K562 (cell line): ENCODE measurements around the gene FGF14. TPM values are rescaled to one million over a fixed set of nuclear protein-coding genes. Genes with fewer than 3 reads are reported as not detected.

Experiments used
- ATAC-seq: fragments of 200-7000 bp; cut with Tn5 transposase; 3 replicates; pipeline ENCODE4 v1.9.1; 2020; ENCODE audit warnings: moderate library complexity
- BruUV-seq: library from RNA; stranded (reverse); fragments of 400-500 nt; replicated peaks from 2 replicates; lab custom pipeline; 2021; lab: Mats Ljungman, UMichigan
- CTCF ChIA-PET: fragments of 300-600 bp; formaldehyde crosslinking; extraction: SDS; loops from one replicate; lab custom pipeline; 2021; ENCODE audit warnings: low intra/inter-chr PET ratio; lab: Yijun Ruan, JAX
- POLR2A ChIA-PET: fragments of 300-600, 350-650 bp; sonication (Branson Sonifier 250); formaldehyde crosslinking; extraction: SDS; loops from one replicate; lab custom pipeline; 2021; ENCODE audit warnings: antibody characterized with exemption, inconsistent platforms; lab: Yijun Ruan, JAX
- DNase-seq, 4 experiments: peaks; one replicate each; pipeline versions ENCODE4 v3.0.0 to v3.0.0-alpha.2; 2011 to 2018; ENCODE audit warnings: low spot score in 3 of 4, mixed read lengths in 3 of 4; ENCODE audit errors: extremely low read depth in 1 of 4
- FAIRE-seq: peaks from 2 replicates; lab custom pipeline; 2011; peaks lifted over from hg19 to GRCh38; lab: Jason Lieb, UNC
- H2AFZ ChIP-seq: 2 replicates; pipeline ENCODE4 v1.6.0; 2011; ENCODE audit warnings: low read depth, low read length, control low read depth, inconsistent platforms
- H3K27ac ChIP-seq: fragments of 200-600 bp; 3 replicates; pipeline ENCODE4 v1.8.0; 2011; ENCODE audit warnings: low read depth, mild to moderate bottlenecking, control low read depth, inconsistent platforms, low read length, moderate library complexity, mixed read lengths; ENCODE audit errors: extremely low read depth
- H3K27me3 ChIP-seq, 2 experiments: fragments of 300-600 bp in 1 of 2; 2 replicates in 1 of 2; 3 replicates in 1 of 2; pipeline versions ENCODE4 v1.6.0 to v1.8.0; 2011; ENCODE audit warnings: inconsistent platforms in 2 of 2, low read length in 2 of 2, mild to moderate bottlenecking in 1 of 2, mixed read lengths in 1 of 2, moderate library complexity in 1 of 2; ENCODE audit not compliant: control insufficient read depth in 2 of 2, insufficient read depth in 2 of 2
- H3K36me3 ChIP-seq: fragments of 300-600 bp; 3 replicates; pipeline ENCODE4 v1.8.0; 2011; ENCODE audit warnings: mild to moderate bottlenecking, low read length, inconsistent platforms; ENCODE audit not compliant: control insufficient read depth, insufficient read depth
- H3K4me1 ChIP-seq, 2 experiments: fragments of 200-600 bp in 1 of 2; replicated peaks in 1 of 2; 2 replicates in 1 of 2; 3 replicates in 1 of 2; pipeline versions ENCODE4 v1.5.1 to v1.8.0; 2011; ENCODE audit warnings: inconsistent platforms in 2 of 2, low read length in 2 of 2, mild to moderate bottlenecking in 1 of 2, mixed read lengths in 1 of 2, moderate library complexity in 1 of 2; ENCODE audit not compliant: control insufficient read depth in 2 of 2, insufficient read depth in 2 of 2
- H3K4me2 ChIP-seq: 2 replicates; pipeline ENCODE4 v1.6.1; 2011; ENCODE audit warnings: low read length, control low read depth, inconsistent platforms, mixed read lengths; ENCODE audit not compliant: insufficient read depth
- H3K4me3 ChIP-seq: fragments of 200-600 bp; sonication (generic), shearing (Covaris generic); 2 replicates; pipeline ENCODE4 v1.5.1; 2016; ENCODE audit warnings: control low read depth, inconsistent platforms
- H3K79me2 ChIP-seq: fragments of 200-600 bp; 3 replicates; pipeline ENCODE4 v1.8.0; 2011; ENCODE audit warnings: low read length, inconsistent platforms; ENCODE audit not compliant: control insufficient read depth, insufficient read depth
- H3K9ac ChIP-seq, 2 experiments: 2 replicates each; pipeline versions ENCODE4 v1.6.0 to v1.6.1; 2011; ENCODE audit warnings: low read depth in 2 of 2, low read length in 2 of 2, control low read depth in 1 of 2, inconsistent platforms in 1 of 2, mild to moderate bottlenecking in 1 of 2, mixed read lengths in 1 of 2; ENCODE audit not compliant: insufficient read depth in 1 of 2
- H3K9me1 ChIP-seq: one replicate; pipeline ENCODE4 v1.6.0; 2011; ENCODE audit warnings: inconsistent platforms, mild to moderate bottlenecking, low read length, moderate library complexity; ENCODE audit not compliant: control insufficient read depth, insufficient read depth
- H3K9me3 ChIP-seq: replicated peaks from 2 replicates; pipeline ENCODE4 v1.5.1; 2011; ENCODE audit warnings: low read depth, low read length, inconsistent platforms; ENCODE audit not compliant: control insufficient read depth, insufficient read depth
- H4K20me1 ChIP-seq: replicated peaks from 2 replicates; pipeline ENCODE4 v1.6.1; 2011; ENCODE audit warnings: low read length, inconsistent platforms, mixed read lengths; ENCODE audit not compliant: control insufficient read depth, insufficient read depth
- CREB3L1 ChIP-seq: fragments of 450-650 bp; IDR thresholded peaks from 2 replicates; pipeline ENCODE4 v1.6.1; 2014; ENCODE audit warnings: low read depth, mild to moderate bottlenecking, moderate library complexity, borderline replicate concordance
- E2F8 ChIP-seq: fragments of 450-650 bp; IDR thresholded peaks from 2 replicates; pipeline ENCODE4 v1.7.1; 2018; ENCODE audit warnings: mild to moderate bottlenecking, low read depth; ENCODE audit not compliant: partially characterized antibody
- FOXO4 ChIP-seq: fragments of 450-650 bp; formaldehyde crosslinking; IDR thresholded peaks from 2 replicates; pipeline ENCODE4 v1.4.0; 2020; ENCODE audit warnings: mild to moderate bottlenecking, moderate library complexity
- PHB ChIP-seq: fragments of 250-450 bp; sonication (Bioruptor Pico); IDR thresholded peaks from 2 replicates; pipeline ENCODE4 v1.5.0; 2021
- ZBTB49 ChIP-seq: sonication (generic); formaldehyde crosslinking; IDR thresholded peaks from 2 replicates; pipeline ENCODE4 v1.8.0; 2022; ENCODE audit warnings: missing genetic modification reagents, mild to moderate bottlenecking, borderline replicate concordance
- ZNF274 ChIP-seq: IDR thresholded peaks from 2 replicates; pipeline ENCODE4 v1.6.1; 2011; ENCODE audit warnings: low read depth, mild to moderate bottlenecking, low read length, moderate library complexity, borderline replicate concordance
- in situ Hi-C: fragments of 300-500 bp; cut with MboI; formaldehyde crosslinking; loops from 4 replicates; pipeline ENCODE4 v1.15.0; 2018; ENCODE audit warnings: inconsistent platforms, mixed read lengths
- intact Hi-C: fragments of 100-400 bp; cut with micrococcal nuclease; formaldehyde crosslinking; loops from 2 replicates; pipeline ENCODE4 v1.14.2; 2022
- polyA plus RNA-seq, 8 experiments: library from polyadenylated mRNA; depleted of rRNA in 4 of 8; stranded (reverse) in 5 of 8; unstranded in 3 of 8; fragments of >200 nt; fragmentation: Nextera tagmentation in 2 of 8; fragmentation: Illumina TruSeq in 1 of 8; extraction: Ambion mirVana in 2 of 8; extraction: Trizol in 1 of 8; gene quantifications; 2 replicates each; pipeline versions ENCODE4 v1.2.1 to v1.2.3, GENCODE V29; 2011 to 2014; ENCODE audit warnings: inconsistent platforms in 1 of 8, missing spikeins in 1 of 8
- total RNA-seq, 7 experiments: library from RNA; depleted of rRNA in 6 of 7; stranded (reverse); fragments of >200 nt in 6 of 7; fragmentation: Illumina TruSeq in 2 of 7; extraction: Trizol in 2 of 7; gene quantifications; 2 replicates each; pipeline versions ENCODE4 v1.2.1 to v1.2.3, GENCODE V29; 2011 to 2021; ENCODE audit warnings: low replicate concordance in 1 of 7
- TF ChIP-seq, protein P1 (sequence below), 2 experiments: IDR thresholded peaks in 1 of 2; conservative IDR thresholded peaks in 1 of 2; 2 replicates each; pipeline ENCODE4 v1.6.1; 2016; ENCODE audit warnings: low read depth in 2 of 2, mild to moderate bottlenecking in 1 of 2, missing compliant biosample characterization in 1 of 2, missing genetic modification characterization in 1 of 2, moderate library complexity in 1 of 2
- TF ChIP-seq, protein P2 (sequence below): sonication (generic); formaldehyde crosslinking; IDR thresholded peaks from 2 replicates; pipeline ENCODE4 v1.8.0; 2023; ENCODE audit warnings: mild to moderate bottlenecking, missing genetic modification reagents

Gene FGF14
- total and polyA plus RNA-seq, 9 of the 15 experiments (the other 6 are each of a cell fraction or from before 2014, with no cell fraction given) = not detected

DNA sequence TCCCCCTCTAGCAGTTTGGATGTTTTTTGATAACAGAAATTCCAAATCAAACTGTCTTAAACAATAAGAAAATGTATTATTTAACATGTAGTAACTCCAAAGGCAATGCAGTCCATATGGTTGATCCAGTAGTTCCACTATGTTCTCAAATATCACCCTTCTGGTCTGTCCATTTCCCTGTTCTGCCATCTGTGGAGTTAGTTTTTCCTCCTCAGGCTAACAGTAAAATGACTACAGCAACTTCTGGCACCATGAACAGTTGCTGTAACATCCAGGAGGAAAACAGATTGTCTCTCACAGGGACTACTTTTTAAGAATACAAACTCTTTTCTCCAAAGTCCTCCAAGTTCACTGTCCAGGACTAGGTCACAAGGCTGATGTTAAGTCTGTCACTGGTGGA, 455.4 kb downstream of the FGF14 start:
- ATAC-seq = no peak
- CTCF ChIA-PET = no interaction called here
- no peak for FAIRE-seq
- TF ChIP-seq ZNF274 = no peak
- TF ChIP-seq, protein P1, sequence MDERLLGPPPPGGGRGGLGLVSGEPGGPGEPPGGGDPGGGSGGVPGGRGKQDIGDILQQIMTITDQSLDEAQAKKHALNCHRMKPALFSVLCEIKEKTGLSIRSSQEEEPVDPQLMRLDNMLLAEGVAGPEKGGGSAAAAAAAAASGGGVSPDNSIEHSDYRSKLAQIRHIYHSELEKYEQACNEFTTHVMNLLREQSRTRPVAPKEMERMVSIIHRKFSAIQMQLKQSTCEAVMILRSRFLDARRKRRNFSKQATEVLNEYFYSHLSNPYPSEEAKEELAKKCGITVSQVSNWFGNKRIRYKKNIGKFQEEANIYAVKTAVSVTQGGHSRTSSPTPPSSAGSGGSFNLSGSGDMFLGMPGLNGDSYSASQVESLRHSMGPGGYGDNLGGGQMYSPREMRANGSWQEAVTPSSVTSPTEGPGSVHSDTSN (CRISPR knock-in tag; IDR thresholded peaks at IDR 0.05; ENCODE audit: low read depth) = no peak
- TF ChIP-seq, protein P1 (tag; conservative IDR thresholded peaks at IDR 0.05; ENCODE audit: low read depth) = no peak
- no peak for TF ChIP-seq CREB3L1
- TF ChIP-seq E2F8 = no peak
- TF ChIP-seq ZBTB49 (CRISPR knock-in tag) = no peak
- TF ChIP-seq, protein P2, sequence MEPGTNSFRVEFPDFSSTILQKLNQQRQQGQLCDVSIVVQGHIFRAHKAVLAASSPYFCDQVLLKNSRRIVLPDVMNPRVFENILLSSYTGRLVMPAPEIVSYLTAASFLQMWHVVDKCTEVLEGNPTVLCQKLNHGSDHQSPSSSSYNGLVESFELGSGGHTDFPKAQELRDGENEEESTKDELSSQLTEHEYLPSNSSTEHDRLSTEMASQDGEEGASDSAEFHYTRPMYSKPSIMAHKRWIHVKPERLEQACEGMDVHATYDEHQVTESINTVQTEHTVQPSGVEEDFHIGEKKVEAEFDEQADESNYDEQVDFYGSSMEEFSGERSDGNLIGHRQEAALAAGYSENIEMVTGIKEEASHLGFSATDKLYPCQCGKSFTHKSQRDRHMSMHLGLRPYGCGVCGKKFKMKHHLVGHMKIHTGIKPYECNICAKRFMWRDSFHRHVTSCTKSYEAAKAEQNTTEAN (CRISPR knock-in tag) = no peak
- TF ChIP-seq PHB (CRISPR knock-in tag) = no peak
- TF ChIP-seq FOXO4 (CRISPR knock-in tag) = no peak

More for the DNA sequence above, 455.4 kb downstream of the FGF14 start:
- Histone ChIP-seq H3K4me2 (no peak overlapping the region), H3K9me1 (no peaks in the 10 kb centered on the region), H3K36me3 (no peaks in the 10 kb centered on the region), H3K27ac (no peak overlapping the region), H2AFZ (no peak overlapping the region), H3K4me3 (no peak overlapping the region), H3K4me1 (no peaks in the 10 kb centered on the region), H3K9me3 (no peaks in the 10 kb centered on the region), H3K27me3 (no peaks in the 10 kb centered on the region), H4K20me1 (no peaks in the 10 kb centered on the region), H3K9ac (no peak overlapping the region), H3K79me2 (no peaks in the 10 kb centered on the region)
- in situ Hi-C loops = no loop called here
- no TSS peak for BruUV-seq
- intact Hi-C loops = loop anchor here (10.0 kb wide), 1 partner anchor 618 kb away; no protein-coding TSS in a partner anchor
- DNase-seq = no peak
- POLR2A ChIA-PET = no interaction called here
